HCT116 (cell line): ENCODE results near the gene ABCG1. TPM values are rescaled to one million over a fixed set of nuclear protein-coding genes. Genes with fewer than 3 reads are reported as not detected.

ENCODE experiments used
- ATAC-seq: fragments of 200-7000 bp; cut with Tn5 transposase; 2 replicates; pipeline ENCODE4 v1.9.1; 2020; ENCODE audit warnings: mild to moderate bottlenecking, moderate library complexity
- BruUV-seq: library from RNA; stranded (reverse); fragments of 400-500 nt; replicated peaks from 2 replicates; lab custom pipeline; 2021; lab: Mats Ljungman, UMichigan
- CTCF ChIA-PET: fragments of 300-600 bp; sonication (Branson Sonifier 250); formaldehyde crosslinking; loops from one replicate; lab custom pipeline; 2021; ENCODE audit warnings: antibody characterized with exemption; lab: Charles Lee
- POLR2A ChIA-PET: fragments of 300-600, 350-600 bp; sonication (Branson Sonifier 250); formaldehyde crosslinking; loops from one replicate; lab custom pipeline; 2021; ENCODE audit warnings: antibody characterized with exemption; lab: Charles Lee
- RAD21 ChIA-PET, 2 experiments: fragments of 300-600 bp; sonication (Branson Sonifier 250); formaldehyde crosslinking; loops; one replicate each; lab custom pipeline; 2023; ENCODE audit warnings: low total read pairs in 2 of 2; ENCODE audit not compliant: uncharacterized antibody in 2 of 2, unreplicated experiment in 2 of 2, low non-redundant PET in 1 of 2; lab: Charles Lee
- DNase-seq: peaks from one replicate; pipeline ENCODE4 v3.0.0-alpha.2; 2010; ENCODE audit warnings: low read depth, low spot score
- H2AFZ ChIP-seq: fragments of 200-600 bp; shearing (Covaris generic), sonication (generic); 2 replicates; pipeline ENCODE4 v1.6.1; 2017; ENCODE audit warnings: low read depth, mixed run types, mixed read lengths, antibody characterized with exemption, low read length; ENCODE audit not compliant: poor library complexity, severe bottlenecking
- H3K27ac ChIP-seq: 2 replicates; pipeline ENCODE4 v1.5.1; 2012; ENCODE audit warnings: low read depth, low read length
- H3K27me3 ChIP-seq: fragments of 200-600 bp; sonication (generic); 2 replicates; pipeline ENCODE4 v1.6.1; 2016; ENCODE audit warnings: mixed run types, low read length, mixed read lengths; ENCODE audit not compliant: insufficient read depth
- H3K36me3 ChIP-seq, 2 experiments: fragments of 200-500 bp in 1 of 2; fragments of 200-600 bp in 1 of 2; sonication (Bioruptor generic) in 1 of 2; sonication (generic) in 1 of 2; 2 replicates each; pipeline versions ENCODE4 v1.5.1 to v1.6.1; 2014 to 2016; ENCODE audit warnings: low read length in 2 of 2, inconsistent platforms in 1 of 2, mixed read lengths in 1 of 2, mixed run types in 1 of 2; ENCODE audit not compliant: insufficient read depth in 2 of 2, control insufficient read depth in 1 of 2
- H3K4me1 ChIP-seq, 2 experiments: fragments of 200-600 bp in 1 of 2; sonication (generic) in 1 of 2; 2 replicates each; pipeline versions ENCODE4 v1.5.1 to v1.6.1; 2012 to 2017; ENCODE audit warnings: low read length in 2 of 2, inconsistent platforms in 1 of 2, mild to moderate bottlenecking in 1 of 2, mixed read lengths in 1 of 2, mixed run types in 1 of 2, moderate library complexity in 1 of 2; ENCODE audit not compliant: insufficient read depth in 2 of 2, control insufficient read depth in 1 of 2
- H3K4me2 ChIP-seq: fragments of 200-600 bp; sonication (generic); 2 replicates; pipeline ENCODE4 v1.6.1; 2017; ENCODE audit warnings: mixed run types, low read length, mixed read lengths
- H3K4me3 ChIP-seq, 2 experiments: fragments of 200-600 bp in 1 of 2; sonication (generic) in 1 of 2; replicated peaks in 1 of 2; 2 replicates each; pipeline ENCODE4 v1.5.1; 2011 to 2016; ENCODE audit warnings: low read length in 2 of 2, control low read depth in 1 of 2, low read depth in 1 of 2, mild to moderate bottlenecking in 1 of 2, mixed read lengths in 1 of 2, mixed run types in 1 of 2
- H3K79me2 ChIP-seq: fragments of 200-600 bp; sonication (generic); 2 replicates; pipeline ENCODE4 v1.6.1; 2017; ENCODE audit warnings: mild to moderate bottlenecking, mixed run types, low read length, moderate library complexity, mixed read lengths; ENCODE audit not compliant: insufficient read depth
- H3K9ac ChIP-seq: fragments of 200-600 bp; sonication (generic); 2 replicates; pipeline ENCODE4 v1.6.1; 2016; ENCODE audit warnings: low read length, mixed read lengths
- H3K9me2 ChIP-seq: fragments of 200-600 bp; sonication (generic), shearing (Covaris generic); 2 replicates; pipeline ENCODE4 v1.6.1; 2017; ENCODE audit warnings: mixed run types, mild to moderate bottlenecking, moderate library complexity; ENCODE audit not compliant: insufficient read depth
- H3K9me3 ChIP-seq, 2 experiments: fragments of 200-500 bp in 1 of 2; fragments of 200-600 bp in 1 of 2; sonication (Bioruptor generic) in 1 of 2; sonication (generic) in 1 of 2; 2 replicates each; pipeline ENCODE4 v1.6.1; 2014 to 2017; ENCODE audit warnings: low read length in 2 of 2, mixed read lengths in 2 of 2, inconsistent platforms in 1 of 2, low read depth in 1 of 2, mild to moderate bottlenecking in 1 of 2, mixed run types in 1 of 2, moderate library complexity in 1 of 2; ENCODE audit not compliant: control insufficient read depth in 1 of 2, insufficient read depth in 1 of 2
- H4K20me1 ChIP-seq: fragments of 200-600 bp; sonication (generic), shearing (Covaris generic); 2 replicates; pipeline ENCODE4 v1.6.1; 2017; ENCODE audit warnings: mixed run types, mild to moderate bottlenecking, moderate library complexity; ENCODE audit not compliant: insufficient read depth
- ATF3 ChIP-seq: IDR thresholded peaks from 2 replicates; pipeline ENCODE4 v1.6.1; 2012
- CBX3 ChIP-seq: IDR thresholded peaks from 2 replicates; pipeline ENCODE4 v1.6.1; 2012; ENCODE audit warnings: low read depth
- CTCF ChIP-seq, 3 experiments: fragments of 200-600 bp in 1 of 3; sonication (generic) in 1 of 3; IDR thresholded peaks in 2 of 3; conservative IDR thresholded peaks in 1 of 3; 2 replicates each; pipeline ENCODE4 v1.5.1; 2012 to 2017; ENCODE audit warnings: low read depth in 2 of 3, low read length in 2 of 3, antibody characterized with exemption in 1 of 3, borderline replicate concordance in 1 of 3, control low read depth in 1 of 3, mild to moderate bottlenecking in 1 of 3, mixed read lengths in 1 of 3, mixed run types in 1 of 3, moderate library complexity in 1 of 3; ENCODE audit not compliant: insufficient read depth in 1 of 3
- EGR1 ChIP-seq: IDR thresholded peaks from 2 replicates; pipeline ENCODE4 v1.6.1; 2012; ENCODE audit warnings: low read depth
- ELF1 ChIP-seq: IDR thresholded peaks from 2 replicates; pipeline ENCODE4 v1.6.1; 2012; ENCODE audit warnings: low read depth, borderline replicate concordance
- EZH2 ChIP-seq: fragments of 200-600 bp; sonication (generic); IDR thresholded peaks from 2 replicates; pipeline ENCODE4 v1.6.1; 2017; ENCODE audit warnings: antibody characterized with exemption, mixed run types
- EZH2phosphoT487 ChIP-seq: fragments of 200-600 bp; IDR thresholded peaks from 2 replicates; pipeline ENCODE4 v1.6.1; 2018; ENCODE audit warnings: antibody characterized with exemption, borderline replicate concordance
- JUND ChIP-seq: IDR thresholded peaks from 2 replicates; pipeline ENCODE4 v1.6.1; 2012
- MAX ChIP-seq: IDR thresholded peaks from 2 replicates; pipeline ENCODE4 v1.6.1; 2012
- POLR2A ChIP-seq: IDR thresholded peaks from 2 replicates; pipeline ENCODE4 v1.7.0; 2011; ENCODE audit warnings: borderline replicate concordance; ENCODE audit not compliant: insufficient read depth, insufficient read length; ENCODE audit errors: extremely low read depth
- POLR2AphosphoS5 ChIP-seq: IDR thresholded peaks from 2 replicates; pipeline ENCODE4 v1.6.1; 2011; ENCODE audit warnings: mild to moderate bottlenecking, low read depth, low read length, moderate library complexity
- RAD21 ChIP-seq: IDR thresholded peaks from 2 replicates; pipeline ENCODE4 v1.6.1; 2012; ENCODE audit warnings: low read depth, mild to moderate bottlenecking
- REST ChIP-seq: IDR thresholded peaks from 2 replicates; pipeline ENCODE4 v1.6.1; 2012; ENCODE audit warnings: low read depth
- SIN3A ChIP-seq: IDR thresholded peaks from 2 replicates; pipeline ENCODE4 v1.6.1; 2012; ENCODE audit warnings: low read depth
- SRF ChIP-seq: IDR thresholded peaks from 2 replicates; pipeline ENCODE4 v1.6.1; 2012; ENCODE audit warnings: low read depth
- TCF7L2 ChIP-seq: IDR thresholded peaks from 2 replicates; pipeline ENCODE4 v1.7.0; 2011; ENCODE audit warnings: borderline replicate concordance, inconsistent platforms; ENCODE audit not compliant: insufficient read depth, insufficient read length; ENCODE audit errors: extremely low read depth
- ZBTB33 ChIP-seq: IDR thresholded peaks from 2 replicates; pipeline ENCODE4 v1.6.1; 2011; ENCODE audit warnings: mild to moderate bottlenecking, low read length, moderate library complexity; ENCODE audit not compliant: insufficient replicate concordance; ENCODE audit errors: extremely low read depth
- ZFX ChIP-seq: fragments of 450-650 bp; IDR thresholded peaks from 2 replicates; pipeline ENCODE4 v1.6.1; 2017
- ZNF274 ChIP-seq: fragments of 200-500 bp; sonication (Bioruptor generic); IDR thresholded peaks from 2 replicates; pipeline ENCODE4 v1.6.1; 2014; ENCODE audit warnings: mild to moderate bottlenecking, low read depth, low read length, inconsistent platforms
- intact Hi-C: fragments of 100-400 bp; cut with micrococcal nuclease; formaldehyde crosslinking; loops from 2 replicates; pipeline ENCODE4 v1.10.0; 2022
- total RNA-seq: library from RNA; stranded (reverse); gene quantifications from one replicate; pipeline ENCODE4 v1.2.1, GENCODE V29; 2021; ENCODE audit not compliant: unreplicated experiment

The ABCG1 gene
- total RNA-seq, 1 experiment from 2014 or later, result 1.6 TPM

GRCh38 chr21:42183374-42184266 lies 35.3 kb upstream of the ABCG1 start:
- intact Hi-C loops, result no loop called here
- DNase-seq, result no peak
- no TSS peak for BruUV-seq
- H4K20me1 ChIP-seq, result no peaks in the 10 kb centered on the region
- H3K79me2 ChIP-seq, result no peaks in the 10 kb centered on the region
- no peak overlapping the region for H3K27ac ChIP-seq
- POLR2A ChIA-PET, result no interaction called here
- no peaks in the 10 kb centered on the region for H3K36me3 ChIP-seq
- no peaks in the 10 kb centered on the region for H3K9me2 ChIP-seq
- H3K4me3 ChIP-seq, result no peak overlapping the region
- RAD21 ChIA-PET, result no interaction called here
- CTCF ChIA-PET, result no interaction called here
- no peaks in the 10 kb centered on the region for H3K9me3 ChIP-seq
- no peak overlapping the region for H3K4me2 ChIP-seq
- no peaks in the 10 kb centered on the region for H3K27me3 ChIP-seq
- no peak for TF ChIP-seq EZH2phosphoT487
- TF ChIP-seq ATF3, result no peak
- no peak for TF ChIP-seq SRF
- no peak for TF ChIP-seq POLR2A
- TF ChIP-seq TCF7L2, result no peak
- TF ChIP-seq JUND, result no peak
- no peak for TF ChIP-seq SIN3A
- no peak for TF ChIP-seq ZNF274
- TF ChIP-seq EZH2, result no peak
- TF ChIP-seq ZBTB33, result no peak
- no peak for TF ChIP-seq REST
- no peak for TF ChIP-seq ELF1
- TF ChIP-seq EGR1, result no peak
- TF ChIP-seq CBX3, result no peak
- TF ChIP-seq CTCF (IDR thresholded peaks at IDR 0.05 in 2 of 3, conservative IDR thresholded peaks at IDR 0.05 in 1 of 3; ENCODE audit: borderline replicate concordance in 1 of 3, insufficient read depth in 1 of 3, low read depth in 2 of 3, low read length in 2 of 3), result no peak
- TF ChIP-seq RAD21, result no peak
- TF ChIP-seq POLR2AphosphoS5, result no peak
- no peak for TF ChIP-seq MAX
- no peak for TF ChIP-seq ZFX
- ATAC-seq, result no peak
- H3K9ac ChIP-seq, result no peak overlapping the region
- H2AFZ ChIP-seq, result no peak overlapping the region
- H3K4me1 ChIP-seq, result no peaks in the 10 kb centered on the region
